Thyroid gland (tissue), 4 donors: ENCODE results near the gene MEOX1. TPM values are rescaled to one million over a fixed set of nuclear protein-coding genes. Genes with fewer than 3 reads are reported as not detected.

Experiments used
- DNase-seq, 2 donors: peaks; one replicate each; pipeline ENCODE4 v3.0.0-alpha.2; 2019
- H3K27ac ChIP-seq, 3 donors: fragments of 200-600 bp; sonication (generic); 1 replicate in 2 of 3; 2 replicates in 1 of 3; pipeline ENCODE4 v1.5.1; 2016 to 2019; ENCODE audit warnings: mild to moderate bottlenecking in 1 of 3, moderate library complexity in 1 of 3
- H3K27me3 ChIP-seq: fragments of 200-600 bp; sonication (generic); one replicate; pipeline ENCODE4 v1.5.1; 2019
- H3K36me3 ChIP-seq, 2 donors: fragments of 200-600 bp; sonication (generic); one replicate each; pipeline ENCODE4 v1.5.1; 2016 to 2019
- H3K4me1 ChIP-seq, 2 donors: fragments of 200-600 bp; sonication (generic); one replicate each; pipeline ENCODE4 v1.5.1; 2017 to 2019
- H3K4me3 ChIP-seq, 3 donors: fragments of 200-600 bp; sonication (generic); replicated peaks in 1 of 3; 1 replicate in 2 of 3; 2 replicates in 1 of 3; pipeline ENCODE4 v1.5.1; 2016; ENCODE audit warnings: mild to moderate bottlenecking in 1 of 3
- H3K9me3 ChIP-seq: fragments of 200-600 bp; sonication (generic); one replicate; pipeline ENCODE4 v1.5.1; 2017
- POLR2A ChIP-seq, 2 donors: fragments of 450-650 bp; IDR thresholded peaks; one replicate each; pipeline ENCODE4 v1.6.1; 2017; ENCODE audit warnings: antibody characterized with exemption in 2 of 2, mild to moderate bottlenecking in 2 of 2, moderate library complexity in 1 of 2
- WGBS, 2 donors: methylation state at CpG; one replicate each; pipeline ENCODE4 v1.1.5; 2017; 5-methylcytosine and 5-hydroxymethylcytosine counted together
- intact Hi-C: fragments of 100-400 bp; cut with DNase I; formaldehyde crosslinking; loops from one replicate; pipeline ENCODE4 v1.15.1; 2023
- total RNA-seq, 4 donors: library from RNA; depleted of rRNA; stranded (reverse); fragments of >200 nt; gene quantifications; one replicate each; pipeline ENCODE4 v1.2.3, GENCODE V29; 2016
- TF ChIP-seq, protein P1 (sequence below), 6 experiments: fragments of 200-600 bp in 3 of 6; fragments of 450-650 bp in 3 of 6; sonication (generic) in 3 of 6; IDR thresholded peaks; one replicate each; pipeline ENCODE4 v1.5.1; 2016 to 2019; ENCODE audit warnings: antibody characterized with exemption in 6 of 6, mild to moderate bottlenecking in 2 of 6, inconsistent platforms in 1 of 6, moderate library complexity in 1 of 6

MEOX1 gene
- total RNA-seq, 4 donors from 2014 or later: 1.1 to 1.9 (median 1.4) TPM; not detected in 1

DNA sequence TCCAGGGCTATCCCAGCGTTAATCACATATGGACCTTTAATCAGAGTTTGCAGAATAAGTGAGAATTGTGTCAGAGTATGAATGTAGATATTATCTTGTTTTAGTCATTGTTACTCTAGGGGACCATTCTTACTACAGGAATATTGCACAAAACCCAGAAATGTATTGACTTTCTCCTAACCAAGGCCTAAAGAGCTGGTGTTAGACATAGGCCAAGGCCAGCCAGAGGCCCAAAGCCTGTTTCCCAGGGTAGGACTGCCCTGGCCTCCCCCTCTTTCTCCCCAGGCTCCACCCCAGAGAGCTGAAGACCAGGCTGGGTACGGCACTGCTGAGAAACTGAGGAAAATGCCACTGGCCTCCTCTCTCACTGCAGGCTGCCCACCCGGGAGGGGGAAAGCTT lies 41.9 kb upstream of the MEOX1 start:
- Histone ChIP-seq H3K9me3 (no peaks in the 10 kb centered on the region), H3K4me1 (no peaks in the 10 kb centered on the region), H3K27ac (no peak overlapping the region), H3K27me3 (no peaks in the 10 kb centered on the region), H3K36me3 (no peaks in the 10 kb centered on the region), H3K4me3 (no peak overlapping the region)
- intact Hi-C loops: no loop called here
- WGBS, 2 donors: 88 to 91% methylated on average over 3 of the region's 3 CpGs
- DNase-seq: no peak
- TF ChIP-seq, protein P1, sequence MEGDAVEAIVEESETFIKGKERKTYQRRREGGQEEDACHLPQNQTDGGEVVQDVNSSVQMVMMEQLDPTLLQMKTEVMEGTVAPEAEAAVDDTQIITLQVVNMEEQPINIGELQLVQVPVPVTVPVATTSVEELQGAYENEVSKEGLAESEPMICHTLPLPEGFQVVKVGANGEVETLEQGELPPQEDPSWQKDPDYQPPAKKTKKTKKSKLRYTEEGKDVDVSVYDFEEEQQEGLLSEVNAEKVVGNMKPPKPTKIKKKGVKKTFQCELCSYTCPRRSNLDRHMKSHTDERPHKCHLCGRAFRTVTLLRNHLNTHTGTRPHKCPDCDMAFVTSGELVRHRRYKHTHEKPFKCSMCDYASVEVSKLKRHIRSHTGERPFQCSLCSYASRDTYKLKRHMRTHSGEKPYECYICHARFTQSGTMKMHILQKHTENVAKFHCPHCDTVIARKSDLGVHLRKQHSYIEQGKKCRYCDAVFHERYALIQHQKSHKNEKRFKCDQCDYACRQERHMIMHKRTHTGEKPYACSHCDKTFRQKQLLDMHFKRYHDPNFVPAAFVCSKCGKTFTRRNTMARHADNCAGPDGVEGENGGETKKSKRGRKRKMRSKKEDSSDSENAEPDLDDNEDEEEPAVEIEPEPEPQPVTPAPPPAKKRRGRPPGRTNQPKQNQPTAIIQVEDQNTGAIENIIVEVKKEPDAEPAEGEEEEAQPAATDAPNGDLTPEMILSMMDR (IDR thresholded peaks at IDR 0.05): no peak
- TF ChIP-seq POLR2A (IDR thresholded peaks at IDR 0.05): no peak

GRCh38 chr17:43702637-43703036 lies 40.9 kb upstream of the MEOX1 start:
- Histone ChIP-seq H3K4me3 (no peak overlapping the region), H3K27me3 (no peaks in the 10 kb centered on the region), H3K9me3 (no peaks in the 10 kb centered on the region), H3K27ac (no peak overlapping the region), H3K36me3 (no peaks in the 10 kb centered on the region), H3K4me1 (no peaks in the 10 kb centered on the region)
- no peak for TF ChIP-seq POLR2A (IDR thresholded peaks at IDR 0.05)
- TF ChIP-seq, protein P1 (IDR thresholded peaks at IDR 0.05): no peak
- intact Hi-C loops: no loop called here
- DNase-seq: no peak
- WGBS, 2 donors: 76 to 88% methylated on average over 4 of the region's 4 CpGs

GRCh38 chr17:43701318-43701743 lies 39.6 kb upstream of the MEOX1 start:
- TF ChIP-seq, protein P1 (IDR thresholded peaks at IDR 0.05): no peak
- TF ChIP-seq POLR2A (IDR thresholded peaks at IDR 0.05): no peak
- Histone ChIP-seq H3K9me3 (no peaks in the 10 kb centered on the region), H3K27me3 (no peaks in the 10 kb centered on the region), H3K36me3 (no peaks in the 10 kb centered on the region), H3K4me3 (no peak overlapping the region), H3K27ac (no peak overlapping the region), H3K4me1 (peaks cover 0 to 5% of the 10 kb centered on the region in 2 donors)
- no peak for DNase-seq
- intact Hi-C loops: no loop called here
- WGBS, 2 donors: 53 to 67% methylated on average over 16 of the region's 16 CpGs

DNA sequence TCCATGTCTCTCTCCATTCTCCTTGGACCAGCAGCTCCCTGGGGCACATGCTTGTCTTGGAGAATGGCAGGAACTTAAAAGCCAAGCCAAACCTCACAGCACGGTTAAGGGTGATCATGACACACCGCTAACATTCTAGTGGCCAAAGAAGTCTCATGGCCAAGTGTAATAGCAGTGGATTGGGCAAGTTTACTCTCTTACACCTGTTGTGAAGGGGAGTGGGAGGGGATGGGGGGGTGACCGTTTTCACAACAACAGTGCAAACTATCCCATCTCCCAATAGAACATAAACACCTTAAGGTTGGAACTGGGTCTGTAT lies 37.7 kb upstream of the MEOX1 start:
- WGBS, 2 donors: 75 to 86% methylated on average over 3 of the region's 3 CpGs
- Histone ChIP-seq H3K27ac (no peak overlapping the region), H3K36me3 (no peaks in the 10 kb centered on the region), H3K27me3 (no peaks in the 10 kb centered on the region), H3K9me3 (no peaks in the 10 kb centered on the region), H3K4me3 (no peak overlapping the region), H3K4me1 (peaks cover 0 to 6% of the 10 kb centered on the region in 2 donors)
- intact Hi-C loops: loop anchor here (10.0 kb wide), 1 partner anchor 155 kb away; no protein-coding TSS in a partner anchor
- DNase-seq: no peak
- TF ChIP-seq, protein P1 (IDR thresholded peaks at IDR 0.05): no peak
- TF ChIP-seq POLR2A (IDR thresholded peaks at IDR 0.05): no peak

GRCh38 chr17:43698678-43699437 lies 37.1 kb upstream of the MEOX1 start:
- intact Hi-C loops: loop anchor here (10.0 kb wide), 1 partner anchor 156 kb away; no protein-coding TSS in a partner anchor
- Histone ChIP-seq H3K4me3 (no peak overlapping the region), H3K27me3 (no peaks in the 10 kb centered on the region), H3K27ac (no peak overlapping the region), H3K9me3 (no peaks in the 10 kb centered on the region), H3K4me1 (peaks cover 0 to 6% of the 10 kb centered on the region in 2 donors), H3K36me3 (no peaks in the 10 kb centered on the region)
- 73 to 78% methylated on average over 7 of the region's 7 CpGs for WGBS, 2 donors
- no peak for TF ChIP-seq POLR2A (IDR thresholded peaks at IDR 0.05)
- TF ChIP-seq, protein P1 (IDR thresholded peaks at IDR 0.05): no peak
- DNase-seq: no peak
